ENCODE measurements around the gene SPIB. TPM values are rescaled to one million over a fixed set of nuclear protein-coding genes. Genes with fewer than 3 reads are reported as not detected.
"Not testable (repeated sequence)": the region's sequence is repeated elsewhere in the genome, so short reads cannot be mapped to it uniquely, and the experiment has no call there.

Gene SPIB
- polyA plus RNA-seq, 5 donors, result 0.19 to 0.56 (median 0.43) TPM

- no peak for DNase-seq
These were observed 16.5 kb downstream of the SPIB start for GRCh38 chr19:50435221-50435620.

DNA sequence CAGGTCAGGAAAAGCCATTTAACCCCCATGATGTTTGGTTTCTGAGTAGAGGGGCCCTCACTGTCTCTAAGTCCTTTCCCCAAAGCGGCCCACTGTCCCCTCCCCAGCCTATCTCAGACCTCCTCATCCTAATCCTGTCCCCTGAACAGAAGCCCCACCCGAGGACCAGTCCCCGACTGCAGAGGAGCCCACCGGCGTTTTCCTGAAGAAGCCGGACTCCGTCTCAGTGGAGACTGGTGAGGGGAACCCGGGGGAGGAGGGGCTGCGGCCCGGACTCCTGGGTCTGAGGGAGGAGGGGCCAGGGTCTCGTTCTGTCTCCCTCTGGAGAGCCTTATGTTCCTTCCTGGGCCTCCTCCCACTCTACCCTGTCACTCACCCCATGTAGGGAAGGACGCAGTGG lies 16.9 kb downstream of the SPIB start:
- no peak for DNase-seq

- DNase-seq, result no peak
These were observed 19.2 kb downstream of the SPIB start for GRCh38 chr19:50437862-50438449.

- DNase-seq, result not testable (repeated sequence)
These were observed 20.4 kb downstream of the SPIB start for GRCh38 chr19:50439130-50439529.

GRCh38 chr19:50444059-50444458 lies 25.3 kb downstream of the SPIB start:
- no peak for DNase-seq

- no peak for DNase-seq
These were observed 28.3 kb downstream of the SPIB start for GRCh38 chr19:50447053-50447452.

GRCh38 chr19:50447750-50448149 lies 29.0 kb downstream of the SPIB start:
- no peak for DNase-seq

DNA sequence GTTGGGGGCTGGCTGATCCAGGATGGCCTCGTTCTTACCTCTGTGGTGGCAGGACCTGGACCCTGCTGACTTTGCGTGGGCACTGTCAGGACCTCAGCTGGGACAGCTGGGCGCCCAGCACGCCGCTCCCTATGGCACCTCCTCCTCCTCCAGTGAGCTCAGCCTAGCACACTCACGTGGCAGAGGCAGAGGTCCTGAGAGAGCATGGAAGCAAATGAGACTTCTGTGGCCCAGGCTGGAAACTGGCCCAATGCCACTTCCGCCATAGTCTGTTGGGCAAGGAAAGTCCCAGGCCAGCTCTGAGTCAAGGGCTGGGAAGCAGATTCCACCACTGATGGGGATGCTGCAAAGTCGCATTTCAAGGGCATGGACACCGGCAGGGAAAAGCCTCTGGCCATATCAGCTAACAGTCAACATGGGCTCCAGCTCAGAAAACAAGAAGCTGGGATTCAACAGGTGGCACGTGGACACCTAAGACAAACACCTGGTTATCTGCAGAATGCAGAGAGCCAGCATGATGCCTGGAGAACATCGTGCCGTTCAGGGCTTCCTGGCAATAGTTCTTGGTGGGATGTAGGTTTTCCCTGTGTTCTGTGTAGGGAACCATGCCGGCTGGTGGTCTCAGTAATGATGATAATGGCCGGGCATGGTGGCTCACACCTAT lies 30.6 kb downstream of the SPIB start:
- no peak for DNase-seq

- no peak for DNase-seq
These were observed 31.9 kb downstream of the SPIB start for GRCh38 chr19:50450369-50451222.

GRCh38 chr19:50451223-50451534 lies 32.4 kb downstream of the SPIB start:
- no peak for DNase-seq

- DNase-seq, result no peak
These were observed 34.5 kb downstream of the SPIB start for GRCh38 chr19:50453243-50453642.

DNA sequence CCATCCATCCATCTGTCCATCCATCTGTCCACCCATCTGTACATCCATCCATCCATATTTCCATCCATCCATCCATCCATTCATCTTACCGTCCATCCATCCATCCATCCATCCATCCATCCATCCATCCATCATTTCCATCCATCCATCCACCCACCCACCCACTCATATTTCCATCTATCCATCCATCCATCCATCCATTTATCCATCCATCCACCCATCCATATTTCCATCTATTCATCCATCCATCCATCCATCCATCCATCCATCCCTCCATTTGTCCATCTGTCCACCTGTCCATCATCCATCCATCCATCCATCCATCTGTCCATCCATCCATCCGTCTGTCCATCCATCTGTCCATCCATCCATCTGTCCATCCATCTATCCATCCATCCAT lies 37.3 kb downstream of the SPIB start:
- DNase-seq, result no peak

DNA sequence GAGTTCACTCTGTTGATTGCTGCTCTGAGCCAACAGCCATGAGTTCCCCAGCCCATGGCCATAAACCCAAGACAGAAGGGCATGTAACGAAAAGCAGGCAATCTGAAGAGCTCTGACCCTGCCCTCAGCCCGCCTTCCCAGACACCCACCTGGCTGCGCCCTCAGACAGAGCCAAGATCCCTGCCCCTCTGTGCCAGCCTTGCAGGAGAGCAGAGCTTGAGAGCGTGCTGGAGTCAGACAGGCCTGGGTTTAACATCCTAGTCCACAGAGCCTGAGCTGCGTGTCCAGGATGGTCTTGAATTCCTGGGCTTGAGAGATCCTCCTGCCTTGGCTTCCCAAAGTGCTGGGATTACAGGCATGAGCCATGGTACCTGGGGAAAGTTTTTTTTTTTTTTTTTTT lies 38.6 kb downstream of the SPIB start:
- DNase-seq, result no peak

DNA sequence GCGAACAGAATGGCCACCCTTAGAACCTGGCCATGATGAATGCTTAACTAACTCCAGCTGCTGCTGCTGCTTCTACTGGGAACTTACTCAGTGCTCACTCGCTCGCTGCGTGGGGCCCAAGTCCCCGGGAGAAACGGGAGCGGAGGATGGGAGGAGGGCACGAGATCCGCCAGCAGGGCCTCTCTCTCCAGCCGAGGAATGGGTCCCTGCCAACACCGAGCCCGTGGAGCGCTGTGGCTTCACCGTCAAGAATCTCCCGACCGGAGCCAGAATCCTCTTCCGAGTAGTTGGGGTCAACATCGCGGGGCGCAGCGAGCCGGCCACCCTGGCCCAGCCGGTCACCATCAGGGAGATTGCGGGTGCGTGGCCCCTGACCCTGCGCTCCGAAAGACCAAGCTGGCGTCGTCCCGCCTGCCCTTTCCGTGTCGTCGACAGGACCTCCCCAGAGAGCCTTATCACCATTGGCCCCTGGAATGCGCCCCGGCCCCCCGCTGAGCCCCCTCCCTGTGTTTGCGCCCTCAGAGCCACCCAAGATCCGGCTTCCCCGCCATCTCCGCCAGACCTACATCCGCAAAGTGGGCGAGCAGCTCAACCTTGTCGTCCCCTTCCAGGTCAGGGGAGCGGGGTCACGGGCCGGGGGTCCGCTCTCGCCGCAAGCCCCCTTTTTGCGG lies 39.8 kb downstream of the SPIB start:
- no peak for DNase-seq

- no peak for DNase-seq
These were observed 40.3 kb downstream of the SPIB start for GRCh38 chr19:50459067-50459456.

- no peak for DNase-seq
These were observed 40.9 kb downstream of the SPIB start for GRCh38 chr19:50459638-50460037.

GRCh38 chr19:50460161-50460765 lies 41.5 kb downstream of the SPIB start:
- DNase-seq, result no peak

GRCh38 chr19:50461066-50461875 lies 42.5 kb downstream of the SPIB start:
- DNase-seq, result peak; percentile 35 to 46

GRCh38 chr19:50462970-50463369 lies 44.2 kb downstream of the SPIB start:
- DNase-seq, result no peak

DNA sequence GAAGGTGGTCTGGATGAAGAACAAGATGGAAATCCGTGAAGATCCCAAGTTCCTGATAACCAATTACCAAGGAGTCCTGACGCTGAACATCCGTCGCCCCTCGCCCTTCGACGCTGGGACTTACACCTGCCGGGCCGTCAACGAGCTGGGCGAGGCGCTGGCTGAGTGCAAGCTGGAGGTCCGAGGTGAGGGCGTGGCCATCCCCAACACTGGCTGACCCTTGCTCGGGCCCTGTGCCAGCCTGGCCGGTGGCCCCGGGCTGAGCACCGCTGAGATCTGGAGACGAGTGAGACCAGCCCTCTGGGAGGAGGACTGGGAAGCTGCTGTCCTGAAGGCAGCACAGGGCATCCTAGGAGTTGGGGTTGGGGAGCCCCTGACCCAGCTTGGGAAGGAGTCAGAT lies 45.6 kb downstream of the SPIB start:
- no peak for DNase-seq

DNA sequence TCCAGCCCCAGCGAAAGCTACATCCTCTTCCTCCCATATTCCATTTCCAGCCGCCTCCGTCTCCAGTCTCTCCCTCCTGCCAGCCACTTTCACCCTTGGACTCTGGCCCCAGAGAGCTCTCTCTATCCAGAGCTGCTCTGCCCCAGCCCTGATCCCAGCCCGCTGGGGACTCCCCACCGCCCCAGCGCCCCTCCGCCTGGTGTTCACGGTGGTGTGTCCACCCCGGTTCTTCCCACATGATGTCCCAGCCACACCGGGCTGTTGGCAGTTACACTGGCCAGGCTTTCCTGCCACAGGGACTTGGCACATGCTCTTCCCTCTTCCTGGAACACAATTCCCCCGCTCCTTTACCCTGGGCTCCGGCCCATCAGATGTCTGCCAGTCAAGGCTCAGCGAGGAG lies 46.3 kb downstream of the SPIB start:
- DNase-seq, result no peak
